NCI-H345 (cell line): ENCODE measurements around the gene DHRS4.
"Not testable (repeated sequence)": the region's sequence is repeated elsewhere in the genome, so short reads cannot be mapped to it uniquely, and the experiment has no call there.

Source experiments
- DNase-seq: peaks from one replicate; lab custom pipeline; 2025; lab: John Stamatoyannopoulos, UW

The DHRS4 gene

GRCh38 chr14:23941230-23941629, 12.3 kb upstream of the DHRS4 start:
- DNase-seq: no peak

- no peak for DNase-seq
These were observed 11.9 kb upstream of the DHRS4 start for GRCh38 chr14:23941669-23942068.

GRCh38 chr14:23942587-23942986, 11.0 kb upstream of the DHRS4 start:
- DNase-seq: no peak

- not testable (repeated sequence) for DNase-seq
These were observed 4.5 kb upstream of the DHRS4 start for GRCh38 chr14:23949069-23949468.

- no peak for DNase-seq
These were observed 3.0 kb upstream of the DHRS4 start for GRCh38 chr14:23950411-23951135.

GRCh38 chr14:23951136-23951466, 2.5 kb upstream of the DHRS4 start:
- not testable (repeated sequence) for DNase-seq

- no peak for DNase-seq
These were observed 1.9 kb upstream of the DHRS4 start for GRCh38 chr14:23951590-23952201.

- DNase-seq: peak; percentile 41
These were observed 480 bp upstream of the DHRS4 start for GRCh38 chr14:23953116-23953463.

GRCh38 chr14:23954279-23954614, 677 bp downstream of the DHRS4 start:
- not testable (repeated sequence) for DNase-seq

- DNase-seq: peak; percentile 73
These were observed 1.4 kb downstream of the DHRS4 start for GRCh38 chr14:23954965-23955364.

GRCh38 chr14:23955811-23956210, 2.2 kb downstream of the DHRS4 start:
- DNase-seq: not testable (repeated sequence)

- not testable (repeated sequence) for DNase-seq
These were observed 4.5 kb downstream of the DHRS4 start for GRCh38 chr14:23957913-23958569.

GRCh38 chr14:23960899-23961298, 7.3 kb downstream of the DHRS4 start:
- DNase-seq: not testable (repeated sequence)

- DNase-seq: not testable (repeated sequence)
These were observed 8.1 kb downstream of the DHRS4 start for GRCh38 chr14:23961704-23962103.

- DNase-seq: not testable (repeated sequence)
These were observed 15.5 kb downstream of the DHRS4 start for GRCh38 chr14:23969130-23969480.

- DNase-seq: peak; percentile 53
These were observed 16.1 kb downstream of the DHRS4 start for GRCh38 chr14:23969481-23970282.

GRCh38 chr14:23970283-23970659, 16.7 kb downstream of the DHRS4 start:
- DNase-seq: peak; percentile 4

GRCh38 chr14:23973178-23973577, 19.6 kb downstream of the DHRS4 start:
- DNase-seq: not testable (repeated sequence)

- DNase-seq: not testable (repeated sequence)
These were observed 20.5 kb downstream of the DHRS4 start for GRCh38 chr14:23974041-23974440.

- DNase-seq: not testable (repeated sequence)
These were observed 23.6 kb downstream of the DHRS4 start for GRCh38 chr14:23977208-23977607.

GRCh38 chr14:23981951-23982813, 28.6 kb downstream of the DHRS4 start:
- DNase-seq: not testable (repeated sequence)
